Esophagus squamous epithelium (tissue), 4 donors: Measurements from ENCODE around the gene RNU7-1.

Source experiments
- POLR2A ChIP-seq, 4 donors: fragments of 450-650 bp; IDR thresholded peaks; one replicate each; pipeline ENCODE4 v1.6.1; 2017; ENCODE audit warnings: antibody characterized with exemption in 4 of 4, mild to moderate bottlenecking in 4 of 4, moderate library complexity in 3 of 4
- TF ChIP-seq, protein P1 (sequence below), 6 experiments: fragments of 450-650 bp in 4 of 6; fragments of 200-600 bp in 2 of 6; sonication (generic) in 2 of 6; IDR thresholded peaks; one replicate each; pipeline ENCODE4 v1.5.1; 2016 to 2019; ENCODE audit warnings: antibody characterized with exemption in 6 of 6, mild to moderate bottlenecking in 4 of 6, moderate library complexity in 4 of 6

DNA sequence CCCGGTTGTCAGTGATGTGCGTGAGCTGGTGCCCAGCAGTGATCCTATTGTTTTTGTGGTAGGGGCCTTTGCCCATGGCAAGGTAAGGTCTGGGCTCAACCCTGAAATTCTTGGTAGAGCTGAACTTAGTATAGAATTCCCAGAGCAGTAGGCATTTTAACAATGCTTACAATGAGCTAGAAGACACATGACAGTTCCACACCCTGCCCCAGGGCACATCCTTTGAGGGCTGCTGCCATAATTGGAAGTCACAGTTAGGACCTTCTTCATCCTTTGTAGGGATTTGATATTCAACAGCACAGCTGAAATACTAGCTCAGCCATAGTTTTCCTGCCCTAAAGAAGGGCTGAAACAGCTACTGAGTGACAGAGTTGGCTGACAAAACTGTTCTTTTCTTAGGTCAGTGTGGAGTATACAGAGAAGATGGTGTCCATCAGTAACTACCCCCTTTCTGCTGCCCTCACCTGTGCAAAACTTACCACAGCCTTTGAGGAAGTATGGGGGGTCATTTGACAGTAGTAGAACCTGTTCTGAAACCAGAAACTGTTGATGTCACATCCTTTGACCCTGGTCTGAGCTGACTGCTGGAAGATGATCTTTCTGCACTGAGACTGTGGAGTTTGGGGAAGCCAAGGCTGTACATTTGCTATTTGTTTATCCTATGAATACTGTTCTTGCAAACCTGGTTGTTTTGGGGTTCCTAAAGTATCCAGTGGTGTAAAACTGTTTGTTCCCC is 31.8 kb downstream of the RNU7-1 start:
- TF ChIP-seq, protein P1, sequence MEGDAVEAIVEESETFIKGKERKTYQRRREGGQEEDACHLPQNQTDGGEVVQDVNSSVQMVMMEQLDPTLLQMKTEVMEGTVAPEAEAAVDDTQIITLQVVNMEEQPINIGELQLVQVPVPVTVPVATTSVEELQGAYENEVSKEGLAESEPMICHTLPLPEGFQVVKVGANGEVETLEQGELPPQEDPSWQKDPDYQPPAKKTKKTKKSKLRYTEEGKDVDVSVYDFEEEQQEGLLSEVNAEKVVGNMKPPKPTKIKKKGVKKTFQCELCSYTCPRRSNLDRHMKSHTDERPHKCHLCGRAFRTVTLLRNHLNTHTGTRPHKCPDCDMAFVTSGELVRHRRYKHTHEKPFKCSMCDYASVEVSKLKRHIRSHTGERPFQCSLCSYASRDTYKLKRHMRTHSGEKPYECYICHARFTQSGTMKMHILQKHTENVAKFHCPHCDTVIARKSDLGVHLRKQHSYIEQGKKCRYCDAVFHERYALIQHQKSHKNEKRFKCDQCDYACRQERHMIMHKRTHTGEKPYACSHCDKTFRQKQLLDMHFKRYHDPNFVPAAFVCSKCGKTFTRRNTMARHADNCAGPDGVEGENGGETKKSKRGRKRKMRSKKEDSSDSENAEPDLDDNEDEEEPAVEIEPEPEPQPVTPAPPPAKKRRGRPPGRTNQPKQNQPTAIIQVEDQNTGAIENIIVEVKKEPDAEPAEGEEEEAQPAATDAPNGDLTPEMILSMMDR (IDR thresholded peaks at IDR 0.05): no peak
- no peak for TF ChIP-seq POLR2A (IDR thresholded peaks at IDR 0.05)
